Erythroblast (primary cell): Measurements from ENCODE around the gene NAB2.

Experiments used
- GATA1 ChIP-seq: IDR thresholded peaks from 2 replicates; pipeline ENCODE4 v1.6.1; 2011; ENCODE audit warnings: low read depth, mild to moderate bottlenecking, control low read depth, low read length, moderate library complexity
- POLR2A ChIP-seq: IDR thresholded peaks from 2 replicates; pipeline ENCODE4 v1.6.1; 2011; ENCODE audit warnings: mild to moderate bottlenecking, low read length

GRCh38 chr12:57044889-57045288 lies 44.0 kb upstream of the NAB2 start:
- TF ChIP-seq POLR2A (no peak), GATA1 (no peak)
